8988T (cell line): ENCODE data around the gene ABLIM1.
A peak's percentile ranks its signal among the peaks of the same experiment; 100 is the strongest.

ENCODE experiments used
- DNase-seq: peaks from one replicate; pipeline ENCODE4 v3.0.0; 2011

ABLIM1 gene

GRCh38 chr10:114542373-114542772 is 115.7 kb downstream of the ABLIM1 start:
- DNase-seq = no peak

- DNase-seq = no peak
These were observed 116.3 kb downstream of the ABLIM1 start for GRCh38 chr10:114541797-114542160.

DNA sequence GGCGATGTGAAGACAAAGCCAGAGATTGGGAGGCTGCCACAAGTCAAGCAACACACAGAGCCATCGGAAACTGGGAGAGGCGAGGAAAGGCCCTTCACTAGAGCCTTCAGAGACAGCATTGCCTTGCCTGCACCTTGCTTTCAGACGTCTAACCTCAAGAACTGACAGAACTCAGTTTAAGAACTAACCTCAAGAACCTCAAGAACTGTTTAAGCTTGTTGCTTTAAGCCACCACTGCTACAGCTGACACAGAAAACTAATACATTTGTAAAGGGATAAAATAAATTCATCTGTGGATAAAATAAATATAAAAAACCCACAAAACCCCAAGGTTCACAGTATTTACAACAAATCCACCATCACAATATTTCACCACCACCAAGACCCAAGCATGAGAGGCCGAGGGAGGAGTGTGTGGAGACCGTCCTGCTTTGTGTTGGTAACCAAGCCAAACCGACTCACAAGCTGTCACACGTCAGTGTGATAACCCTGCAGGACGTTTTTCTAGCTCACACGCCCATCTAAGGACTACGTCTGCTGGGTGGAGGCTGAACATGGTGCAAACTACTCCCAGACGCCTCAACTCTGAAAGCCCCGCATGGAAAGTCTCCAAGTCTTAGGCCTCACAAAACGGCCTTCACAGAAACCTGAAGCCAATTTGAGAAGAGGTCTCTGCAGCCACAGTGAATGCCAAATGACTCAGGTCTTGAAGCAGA is 116.8 kb downstream of the ABLIM1 start:
- no peak for DNase-seq

GRCh38 chr10:114540236-114540635 is 117.8 kb downstream of the ABLIM1 start:
- DNase-seq = no peak

GRCh38 chr10:114539623-114540022 is 118.5 kb downstream of the ABLIM1 start:
- no peak for DNase-seq

GRCh38 chr10:114538181-114538906 is 119.7 kb downstream of the ABLIM1 start:
- no peak for DNase-seq

GRCh38 chr10:114537736-114538135 is 120.3 kb downstream of the ABLIM1 start:
- no peak for DNase-seq

DNA sequence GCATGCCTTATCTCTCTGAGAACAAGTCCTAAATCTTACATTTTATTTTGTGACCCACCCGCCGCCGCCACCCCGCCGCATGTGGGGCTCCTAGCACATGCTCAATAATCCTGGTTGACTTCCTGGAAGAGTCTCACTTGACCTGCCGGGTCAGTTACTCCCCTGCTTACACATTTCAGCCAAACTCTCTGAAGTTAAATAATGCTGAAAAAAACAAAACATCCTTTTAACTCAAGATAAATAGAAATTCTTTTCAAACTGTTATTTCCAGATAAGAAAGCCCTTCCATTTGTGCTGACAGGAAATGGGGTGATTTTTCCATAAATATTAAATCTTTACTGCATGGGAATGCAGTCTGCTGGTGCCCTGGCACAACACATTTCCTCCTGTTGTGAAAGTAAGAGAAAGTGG is 123.5 kb downstream of the ABLIM1 start:
- no peak for DNase-seq

- DNase-seq = no peak
These were observed 125.8 kb downstream of the ABLIM1 start for GRCh38 chr10:114532226-114532625.

DNA sequence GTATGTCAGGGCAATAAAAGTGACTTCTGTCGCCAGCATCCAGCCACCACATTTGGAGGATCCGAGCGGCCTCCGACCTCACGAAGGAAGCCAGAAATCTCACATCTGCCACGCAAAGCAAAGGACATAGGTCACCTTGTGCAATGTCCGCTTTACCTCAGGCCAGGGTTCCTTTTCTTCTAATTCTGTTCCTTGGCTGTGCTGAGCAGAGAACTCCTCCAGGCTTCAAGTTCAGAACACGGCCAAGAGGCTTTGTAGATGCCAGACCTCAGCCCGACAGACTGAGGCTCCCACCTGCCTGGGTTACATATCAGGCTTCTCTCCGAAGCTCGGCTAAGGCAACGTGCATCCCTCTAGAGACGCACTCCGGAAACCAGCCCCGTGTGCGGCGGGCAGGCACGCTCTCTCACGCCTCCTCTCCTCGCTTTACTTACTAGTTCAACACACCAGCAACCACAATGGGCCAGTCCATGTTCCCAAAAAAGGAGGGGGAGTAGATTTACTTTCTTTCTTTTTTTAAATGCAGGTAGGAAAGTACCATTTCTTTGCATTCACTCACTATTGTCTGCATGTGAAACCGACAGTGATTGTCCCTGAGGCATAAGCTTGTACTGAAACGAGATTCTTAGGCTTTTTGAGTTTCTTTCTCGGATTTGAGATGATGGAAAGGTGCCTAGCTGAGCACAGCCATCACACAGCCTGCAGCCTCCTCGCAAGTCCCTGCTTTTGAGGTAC is 131.4 kb downstream of the ABLIM1 start:
- peak; percentile 74 for DNase-seq

DNA sequence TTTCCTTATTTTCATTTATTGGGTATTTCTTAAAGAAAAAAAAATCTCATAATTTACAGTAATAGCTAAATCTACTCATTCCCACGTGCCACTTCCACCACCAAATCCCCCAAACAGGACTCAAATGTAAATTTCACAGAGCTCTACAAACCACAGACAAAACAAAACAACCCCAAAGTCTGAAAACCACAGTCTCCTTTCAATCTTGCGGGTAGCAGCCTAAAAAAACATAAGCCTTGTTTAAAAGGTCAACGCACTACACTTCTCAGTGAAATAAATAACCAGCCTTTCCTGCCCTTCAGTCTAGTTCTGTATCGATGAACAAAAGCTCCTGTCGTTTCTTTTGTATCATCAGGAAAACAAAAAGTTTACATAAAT is 132.0 kb downstream of the ABLIM1 start:
- no peak for DNase-seq

- no peak for DNase-seq
These were observed 132.6 kb downstream of the ABLIM1 start for GRCh38 chr10:114525368-114525949.

- DNase-seq = no peak
These were observed 134.2 kb downstream of the ABLIM1 start for GRCh38 chr10:114523876-114524275.

GRCh38 chr10:114521255-114521654 is 136.8 kb downstream of the ABLIM1 start:
- DNase-seq = no peak

- DNase-seq = no peak
These were observed 137.6 kb downstream of the ABLIM1 start for GRCh38 chr10:114520453-114520852.

DNA sequence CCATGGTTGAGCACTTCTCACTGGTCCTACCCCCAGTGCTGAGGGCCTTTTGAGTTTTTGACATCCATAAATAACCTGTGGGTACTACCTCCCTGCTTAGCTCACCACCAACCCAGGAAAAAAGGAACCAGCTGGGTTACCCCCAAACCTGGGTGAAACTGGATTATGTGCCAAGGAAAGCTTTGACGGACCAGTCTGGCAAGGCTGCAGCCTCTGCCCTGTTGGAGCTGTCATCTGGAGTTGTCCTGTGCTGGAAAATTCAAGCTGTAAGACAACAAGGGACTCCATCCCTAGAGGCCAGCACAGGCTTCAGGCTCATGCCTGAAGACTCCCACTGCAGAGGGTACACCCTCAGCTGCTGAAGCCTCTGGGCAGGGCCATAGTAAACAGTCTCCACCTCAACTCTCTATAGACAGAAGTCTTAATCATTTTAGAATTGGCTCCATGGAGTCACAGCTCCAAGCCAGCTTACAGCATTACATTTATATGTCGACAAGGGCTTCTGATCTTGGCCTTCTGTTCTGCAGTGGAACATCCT is 138.2 kb downstream of the ABLIM1 start:
- DNase-seq = no peak

DNA sequence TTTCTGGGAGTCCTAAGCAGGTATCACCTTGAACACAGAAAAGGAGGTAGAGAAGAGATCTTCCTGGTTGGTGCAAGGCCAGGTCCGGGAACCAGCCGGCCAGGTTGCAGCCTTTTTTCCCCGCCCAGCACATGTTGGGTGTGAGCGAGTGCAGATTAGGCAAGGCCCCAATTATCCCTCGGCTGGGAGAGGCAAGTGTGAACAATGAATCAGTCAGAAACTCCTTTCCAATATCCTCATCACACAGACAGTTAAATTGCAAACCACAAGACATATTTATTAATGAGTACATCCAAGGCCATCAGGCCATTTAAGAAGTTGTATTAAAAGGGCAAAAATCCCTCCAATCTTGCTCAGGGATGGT is 138.8 kb downstream of the ABLIM1 start:
- DNase-seq = no peak

DNA sequence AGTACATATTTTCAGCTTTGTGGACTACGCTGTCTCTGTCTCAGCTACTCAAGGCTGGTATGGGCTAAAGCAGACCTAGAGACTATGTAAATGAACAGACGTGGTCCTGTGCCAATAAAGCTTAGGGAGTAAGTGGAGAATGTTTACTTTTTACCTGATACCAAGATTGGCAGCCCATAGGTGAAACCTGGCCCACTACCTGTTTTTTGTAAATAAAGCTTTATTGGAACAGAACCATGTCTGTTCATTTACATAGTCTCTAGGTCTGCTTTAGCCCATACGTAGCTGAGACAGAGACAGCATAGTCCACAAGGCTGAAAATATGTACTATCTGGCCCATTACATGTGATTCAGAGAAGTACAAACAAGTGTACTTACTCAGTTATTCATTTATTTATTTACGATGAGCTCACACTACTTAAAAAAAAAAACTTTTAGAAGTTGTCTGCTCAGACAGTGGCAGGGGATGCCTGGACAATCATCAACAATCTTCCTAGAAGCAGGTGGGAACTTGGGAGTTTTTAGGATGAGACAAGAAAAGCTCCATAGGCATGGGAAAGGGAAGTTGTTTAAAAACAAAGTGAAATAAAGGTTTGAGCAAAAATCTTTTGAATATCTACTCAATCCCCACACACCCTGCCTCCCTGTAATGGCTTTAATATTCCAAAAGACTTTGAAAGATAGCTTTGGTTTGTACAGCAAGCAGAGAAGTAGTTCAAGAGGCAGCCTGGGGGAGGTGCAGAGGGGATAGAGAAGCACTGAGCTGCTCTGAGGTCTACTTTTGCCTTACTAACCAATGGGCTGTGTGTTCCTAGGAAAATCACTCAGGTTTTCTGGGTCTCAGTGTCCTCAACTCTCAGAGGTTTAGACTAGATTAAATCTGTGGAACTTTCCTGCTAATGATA is 139.4 kb downstream of the ABLIM1 start:
- no peak for DNase-seq

- no peak for DNase-seq
These were observed 140.5 kb downstream of the ABLIM1 start for GRCh38 chr10:114517368-114518250.

DNA sequence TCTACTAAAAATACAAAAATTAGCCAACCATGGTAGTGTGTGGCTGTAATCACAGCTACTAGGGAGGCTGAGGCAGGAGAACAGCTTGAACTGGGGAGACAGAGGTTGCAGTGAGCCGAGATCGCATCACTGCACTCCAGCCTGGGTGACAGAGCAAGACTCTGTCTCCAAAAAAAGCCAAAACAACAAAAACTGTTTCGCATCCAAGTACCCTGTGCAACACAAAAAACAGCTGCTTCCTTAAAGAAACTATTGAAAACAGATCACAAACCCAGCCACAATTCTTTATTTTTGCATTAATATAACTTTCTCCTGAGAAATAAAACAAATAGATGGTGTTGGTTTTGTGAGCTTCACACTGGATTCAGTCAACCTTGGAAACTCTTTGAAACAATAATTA is 141.7 kb downstream of the ABLIM1 start:
- DNase-seq = no peak

GRCh38 chr10:114515298-114515914 is 142.7 kb downstream of the ABLIM1 start:
- no peak for DNase-seq
